ENCODE results near the gene TMEM38B.

TMEM38B gene, protein sequence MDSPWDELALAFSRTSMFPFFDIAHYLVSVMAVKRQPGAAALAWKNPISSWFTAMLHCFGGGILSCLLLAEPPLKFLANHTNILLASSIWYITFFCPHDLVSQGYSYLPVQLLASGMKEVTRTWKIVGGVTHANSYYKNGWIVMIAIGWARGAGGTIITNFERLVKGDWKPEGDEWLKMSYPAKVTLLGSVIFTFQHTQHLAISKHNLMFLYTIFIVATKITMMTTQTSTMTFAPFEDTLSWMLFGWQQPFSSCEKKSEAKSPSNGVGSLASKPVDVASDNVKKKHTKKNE

DNA sequence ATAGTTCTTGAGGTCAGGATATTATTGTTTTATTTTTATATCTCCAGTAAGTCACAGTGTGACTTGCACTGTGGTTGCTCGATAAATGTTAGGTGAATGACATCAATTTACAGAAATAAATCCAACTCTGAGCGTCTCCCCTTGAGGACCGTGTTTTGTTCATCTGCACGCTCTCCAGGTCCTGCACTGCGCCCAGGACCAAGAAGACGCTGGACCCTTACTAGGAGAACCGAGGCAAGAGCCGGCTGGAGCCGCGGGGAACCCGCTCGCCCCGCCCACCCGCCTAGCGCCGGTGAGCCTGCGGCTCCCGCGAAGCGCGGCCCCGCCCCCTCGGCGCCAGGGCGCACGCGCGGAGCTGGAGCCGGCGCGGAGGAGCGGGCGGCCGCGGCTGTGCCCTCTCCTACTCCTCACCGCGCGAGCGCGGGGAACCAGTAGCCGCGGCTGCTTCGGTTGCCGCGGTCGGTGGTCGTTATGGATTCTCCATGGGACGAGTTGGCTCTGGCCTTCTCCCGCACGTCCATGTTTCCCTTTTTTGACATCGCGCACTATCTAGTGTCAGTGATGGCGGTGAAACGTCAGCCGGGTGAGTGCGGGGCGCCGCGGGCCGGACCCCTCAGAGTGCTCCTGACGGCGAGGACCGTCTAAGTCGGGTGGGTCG is at the start of gene TMEM38B:
TSS of gene TMEM38B (plus strand) at position 352 of the 658 bp plus-strand sequence. CDS start at position 472, 120 bp downstream.
- DNase-seq (ENCODE audit: low read depth in 3 of 3) = peak; percentile 45 to 74 (median 62)

DNA sequence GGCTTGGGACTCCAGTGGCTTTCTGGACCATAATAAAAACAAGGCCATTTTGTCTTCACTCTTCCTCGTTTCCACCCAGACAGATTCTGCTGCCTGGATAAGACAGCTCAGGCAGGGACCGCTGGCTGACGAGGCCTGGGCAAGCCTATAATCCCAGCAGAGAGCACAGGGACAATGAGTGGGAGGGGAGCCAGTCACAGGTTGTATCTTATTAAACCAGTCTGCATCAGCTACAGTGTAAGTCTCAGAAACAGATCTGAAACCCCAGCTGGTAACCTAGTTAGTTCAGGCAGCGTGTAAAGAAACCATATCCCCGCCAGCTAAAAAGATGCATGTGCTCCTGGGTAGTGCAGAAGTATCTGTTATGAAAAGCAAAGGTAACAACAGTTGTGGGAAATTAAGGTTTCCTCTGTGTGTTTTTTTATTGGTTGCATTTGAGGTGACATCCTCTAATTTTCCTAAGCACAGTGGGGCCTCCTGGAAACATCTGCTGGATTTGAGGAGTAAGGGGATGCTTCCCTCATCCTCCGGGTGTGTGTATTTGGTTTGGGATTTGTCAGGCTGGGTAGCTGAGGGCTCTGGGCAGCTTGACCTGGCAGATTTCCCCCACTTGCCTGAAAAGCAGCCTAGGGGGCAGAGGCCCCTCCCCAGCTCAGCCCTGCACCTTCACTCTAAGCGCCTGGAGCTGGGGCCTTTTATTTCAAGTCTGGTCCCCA is 47.3 kb upstream of the TMEM38B start:
- no peak for DNase-seq (ENCODE audit: low read depth in 3 of 3)

DNA sequence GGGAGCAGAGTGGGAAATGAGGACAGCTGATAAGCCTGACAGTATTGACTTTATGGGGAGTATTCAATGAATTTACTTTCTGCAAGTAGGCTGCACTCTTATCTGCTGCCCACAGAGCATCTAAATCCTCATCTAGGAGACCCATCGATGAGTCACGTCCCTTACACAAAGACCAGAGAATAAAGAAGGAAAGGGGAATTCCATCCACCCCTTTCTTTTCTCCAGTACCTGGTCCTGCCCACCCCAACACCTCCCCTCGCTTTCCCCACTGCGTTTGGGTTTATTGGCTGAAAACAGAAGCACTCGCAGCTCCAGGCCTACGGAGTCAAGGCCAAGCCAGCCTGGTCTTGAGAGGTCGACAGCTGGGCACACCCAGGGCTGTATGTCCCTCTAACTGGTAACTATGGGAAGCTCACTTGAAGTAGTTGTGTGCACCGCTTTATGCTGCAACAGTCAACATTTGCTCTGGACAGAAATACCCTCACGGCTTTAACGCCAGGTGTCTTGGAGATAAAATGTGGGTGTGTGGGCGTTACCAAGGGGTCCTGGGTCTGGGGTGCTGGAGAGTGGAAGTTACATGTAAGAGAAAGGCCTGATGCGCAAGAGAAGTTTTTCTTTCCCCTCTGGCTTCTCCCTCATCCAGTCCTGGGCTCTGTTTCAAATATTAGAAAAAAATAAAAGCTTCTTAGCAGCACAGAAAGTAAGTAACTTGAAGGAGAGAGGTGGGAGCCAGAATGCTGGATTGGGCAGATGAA is 46.6 kb upstream of the TMEM38B start:
- DNase-seq (ENCODE audit: low read depth in 3 of 3) = no peak

DNA sequence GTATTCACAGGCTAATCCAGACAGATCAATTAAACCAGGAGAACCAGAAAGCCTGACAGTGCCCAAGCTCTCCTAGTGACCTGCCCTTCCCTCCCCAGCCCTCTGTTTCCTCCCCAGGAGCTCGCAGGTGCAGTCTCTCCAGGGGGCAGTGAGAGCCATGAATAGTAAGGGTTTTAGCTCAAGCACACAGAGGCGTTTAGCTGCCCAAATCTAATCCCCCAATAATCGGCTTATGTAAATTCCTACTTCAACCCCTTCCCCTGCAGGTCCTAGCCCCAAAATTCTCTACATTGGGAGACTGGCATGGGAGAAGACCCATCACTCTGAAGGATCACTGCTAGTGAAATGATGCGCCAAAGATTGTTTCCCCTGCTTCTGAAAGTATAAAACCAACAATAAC is 42.5 kb upstream of the TMEM38B start:
- no peak for DNase-seq (ENCODE audit: low read depth in 3 of 3)

DNA sequence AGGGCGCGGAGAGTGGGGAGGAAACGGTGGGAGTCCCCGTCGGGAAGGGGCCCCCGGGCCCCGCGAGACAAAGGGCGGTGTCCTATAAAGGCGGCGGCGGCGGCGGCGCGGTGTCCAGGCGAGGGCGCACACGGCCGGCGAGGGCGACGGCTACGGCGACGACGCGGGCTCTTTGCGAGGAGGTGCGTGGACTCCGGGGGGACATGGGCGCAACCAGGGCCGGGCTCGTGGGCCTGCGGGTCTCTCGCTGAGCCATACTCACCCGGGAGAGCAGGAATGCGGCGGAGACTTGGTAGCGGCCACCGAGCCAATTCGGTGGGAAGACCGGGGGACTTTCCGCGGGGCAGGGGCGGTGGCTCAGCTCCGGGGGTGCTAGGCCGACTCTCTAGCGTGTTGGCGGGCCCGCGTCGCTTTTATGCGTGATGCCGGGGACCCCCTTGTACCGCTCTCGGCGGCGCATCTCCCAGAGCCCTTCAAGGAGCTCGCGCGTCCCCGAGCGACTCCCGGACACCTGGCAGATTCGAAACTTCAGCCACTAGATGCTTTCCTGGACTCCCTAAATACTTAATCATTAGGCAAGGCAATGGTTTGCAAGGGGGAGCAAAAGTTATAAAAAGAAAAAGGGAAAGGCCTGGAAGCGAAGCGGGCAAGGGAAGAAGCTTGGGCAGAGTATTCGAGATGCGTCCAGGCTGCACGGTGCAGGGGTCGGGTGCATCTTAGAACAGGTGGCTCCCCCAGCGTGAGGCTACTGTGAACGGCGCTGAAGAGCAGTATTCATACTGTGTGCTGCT is 38.0 kb upstream of the TMEM38B start:
- DNase-seq (ENCODE audit: low read depth in 3 of 3) = peak in 1 of 3 donors; percentile 8

DNA sequence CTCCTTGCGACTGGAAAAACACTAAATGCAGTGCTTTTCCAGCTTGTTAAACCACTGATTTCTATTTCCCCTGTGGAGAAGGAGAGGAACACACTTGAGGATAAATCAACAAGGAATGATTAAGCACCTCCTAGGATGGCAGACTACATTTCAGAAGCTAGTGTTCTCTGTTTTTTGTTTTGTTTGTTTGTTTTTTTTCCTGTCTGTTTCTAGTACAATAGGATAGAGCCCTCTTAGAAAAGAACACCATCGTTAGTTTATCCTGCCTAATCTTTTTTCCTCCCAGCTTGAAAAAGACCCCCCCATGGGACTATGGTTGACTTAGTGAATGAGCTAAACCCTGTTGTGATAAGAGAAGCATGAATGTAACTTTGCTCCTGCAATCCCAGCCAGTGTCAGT is 36.0 kb upstream of the TMEM38B start:
- DNase-seq (ENCODE audit: low read depth in 3 of 3) = no peak

DNA sequence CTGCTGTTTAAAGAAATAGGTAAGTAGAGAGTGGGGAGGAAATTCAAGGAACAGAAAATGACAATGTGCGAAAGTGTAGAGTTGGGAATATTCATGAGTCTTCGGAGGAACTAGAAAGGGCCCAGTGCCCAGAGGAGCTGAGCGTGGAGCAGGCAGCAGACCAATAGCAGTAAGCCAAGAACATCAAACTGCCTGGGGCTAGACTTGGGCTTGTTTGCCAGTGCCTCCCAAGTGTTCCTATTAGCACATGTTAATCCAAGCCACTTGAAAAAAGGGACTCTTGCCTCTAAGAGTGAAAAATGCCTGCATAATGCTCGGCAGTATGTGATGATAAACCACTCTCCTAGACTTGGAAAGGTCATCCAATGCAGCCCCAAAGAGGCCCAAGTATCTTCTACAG is 33.3 kb upstream of the TMEM38B start:
- no peak for DNase-seq (ENCODE audit: low read depth in 3 of 3)

DNA sequence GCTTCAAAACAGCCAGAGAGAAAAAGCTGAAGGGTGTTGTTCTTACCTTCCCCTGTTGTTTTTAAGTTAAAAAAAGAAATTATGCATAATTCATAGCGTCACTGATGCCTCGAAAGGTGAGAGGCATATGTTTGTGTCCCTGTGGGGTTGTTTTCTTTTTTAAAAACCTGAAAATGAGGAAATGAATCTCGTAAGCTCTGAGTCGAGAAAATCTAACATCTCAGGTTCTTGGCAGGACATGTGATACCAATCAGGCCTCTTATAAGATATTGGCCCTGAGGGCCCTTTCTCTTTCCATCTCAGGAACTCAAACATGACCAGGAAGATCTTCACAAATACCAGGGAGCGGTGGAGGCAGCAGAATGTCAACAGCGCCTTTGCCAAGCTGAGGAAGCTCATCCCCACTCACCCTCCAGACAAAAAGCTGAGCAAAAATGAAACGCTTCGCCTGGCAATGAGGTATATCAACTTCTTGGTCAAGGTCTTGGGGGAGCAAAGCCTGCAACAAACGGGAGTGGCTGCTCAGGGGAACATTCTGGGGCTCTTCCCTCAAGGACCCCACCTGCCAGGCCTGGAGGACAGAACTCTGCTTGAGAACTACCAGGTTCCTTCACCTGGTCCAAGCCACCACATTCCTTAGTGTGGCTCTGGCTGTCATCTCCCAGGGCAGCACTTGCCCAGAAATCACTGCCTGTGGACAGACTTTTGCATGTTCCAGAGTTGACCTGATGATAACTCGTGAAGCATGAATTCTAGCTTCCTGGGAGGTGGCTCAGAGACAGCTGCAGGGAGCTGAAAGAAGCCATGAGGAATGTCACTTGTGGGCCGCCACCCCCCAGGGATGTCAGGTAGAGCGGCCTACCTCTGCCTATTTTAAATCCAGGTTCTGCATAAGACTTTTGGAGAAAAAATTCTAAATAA is 31.9 kb upstream of the TMEM38B start, which contains the start of gene TAL2:
TSS of gene TAL2 (plus strand) at position 274 of the 921 bp plus-strand sequence. CDS start at position 314, 40 bp downstream.
- no peak for DNase-seq (ENCODE audit: low read depth in 3 of 3)

DNA sequence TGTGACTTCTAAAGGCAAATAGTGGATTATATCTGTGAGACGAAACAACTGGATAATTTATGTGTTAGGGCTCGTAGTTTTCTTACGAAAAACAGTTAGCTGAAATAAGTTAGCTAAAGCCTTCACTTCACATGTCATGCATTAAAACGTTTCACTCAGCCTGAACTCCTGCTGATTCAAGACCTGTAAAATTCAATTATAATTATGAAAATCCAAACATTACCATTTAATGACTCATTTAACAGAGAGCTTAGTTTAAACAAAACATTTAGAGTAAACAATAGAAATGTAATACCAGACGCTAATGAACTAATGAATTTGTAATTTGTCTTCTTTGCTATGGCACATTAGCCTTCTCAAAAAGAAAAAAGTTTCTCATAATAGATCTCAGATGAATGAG is 30.4 kb upstream of the TMEM38B start:
- DNase-seq (ENCODE audit: low read depth in 3 of 3) = no peak

DNA sequence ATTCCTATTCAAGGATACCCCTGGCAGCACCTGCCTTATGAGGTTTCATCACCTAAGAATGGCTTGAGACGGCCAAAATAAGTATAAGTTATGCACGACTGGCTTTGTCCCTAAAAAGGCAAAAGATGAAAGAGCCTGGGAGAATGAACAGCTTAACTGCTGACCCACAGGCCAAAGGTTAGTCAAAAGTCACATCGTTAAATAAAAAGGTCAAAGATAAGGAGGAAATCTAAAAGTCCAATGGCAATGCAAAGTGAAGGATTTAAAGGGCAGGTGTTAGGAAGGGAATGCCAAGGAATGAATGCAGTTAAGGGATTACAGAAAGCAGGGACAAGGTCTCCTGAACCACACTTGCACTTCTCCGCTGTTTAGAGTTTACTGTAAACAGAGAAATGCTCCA is 26.5 kb upstream of the TMEM38B start:
- no peak for DNase-seq (ENCODE audit: low read depth in 3 of 3)

DNA sequence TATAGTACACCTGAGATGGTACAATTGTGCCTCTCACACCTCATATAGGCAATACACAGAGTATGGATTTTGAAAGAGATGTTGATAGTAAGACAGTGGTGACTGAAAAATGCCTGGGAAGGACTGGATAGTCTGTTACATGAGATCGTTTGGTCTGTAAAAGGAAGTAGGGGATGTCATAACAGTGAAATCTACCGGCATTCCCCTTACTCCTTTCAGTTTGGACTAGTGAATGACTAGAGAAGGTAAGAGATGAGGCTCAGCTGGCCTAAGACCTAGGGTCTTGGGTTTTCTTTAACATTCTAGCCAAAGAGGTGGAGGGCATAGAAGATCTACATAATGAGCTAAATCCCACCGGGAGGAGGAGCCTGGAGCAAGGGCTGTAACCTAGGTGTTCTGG is 24.0 kb upstream of the TMEM38B start:
- DNase-seq (ENCODE audit: low read depth in 3 of 3) = no peak

DNA sequence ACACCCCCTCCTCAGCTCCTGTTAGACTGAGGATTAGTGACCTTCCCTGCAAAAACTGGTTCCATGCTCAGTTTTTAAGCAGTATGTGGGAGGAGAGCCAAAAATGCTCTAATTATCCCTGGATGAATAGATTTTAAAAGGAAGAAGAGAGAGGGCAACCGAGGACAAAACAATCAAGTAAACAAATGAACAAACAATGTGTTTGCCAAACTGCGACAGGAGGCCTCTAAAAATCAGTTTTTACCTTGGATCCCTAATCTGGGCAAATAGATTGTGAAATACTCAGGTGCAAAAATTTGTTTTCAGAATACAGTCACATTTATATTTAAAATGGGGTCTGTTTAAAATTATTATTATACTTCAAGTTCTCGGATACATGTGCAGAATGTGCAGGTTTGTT is 23.6 kb upstream of the TMEM38B start:
- DNase-seq (ENCODE audit: low read depth in 3 of 3) = no peak

DNA sequence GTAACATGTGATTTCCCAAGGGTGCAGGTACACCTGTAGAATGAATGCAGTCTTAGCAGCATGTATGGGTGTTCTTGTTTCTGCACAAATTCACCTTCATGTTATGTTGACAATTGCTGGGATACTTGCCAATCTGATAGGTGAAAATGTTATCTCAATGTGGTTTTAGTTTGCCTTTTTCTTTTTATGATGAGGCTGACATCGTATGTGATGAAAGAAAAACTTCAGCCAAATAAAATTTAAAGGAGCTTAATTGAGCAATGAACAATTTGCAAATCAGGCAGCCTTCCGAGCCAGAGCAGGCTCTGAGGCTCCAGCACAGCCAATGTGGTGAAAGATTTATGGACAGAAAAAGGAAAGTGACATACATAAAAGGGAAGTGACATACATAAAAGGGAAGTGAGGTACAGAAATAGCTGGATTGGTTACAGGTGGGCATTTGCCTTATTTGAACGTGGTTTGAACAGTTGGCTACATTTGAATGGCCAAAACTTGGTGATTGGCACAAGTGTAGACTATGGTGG is 21.6 kb upstream of the TMEM38B start:
- no peak for DNase-seq (ENCODE audit: low read depth in 3 of 3)

DNA sequence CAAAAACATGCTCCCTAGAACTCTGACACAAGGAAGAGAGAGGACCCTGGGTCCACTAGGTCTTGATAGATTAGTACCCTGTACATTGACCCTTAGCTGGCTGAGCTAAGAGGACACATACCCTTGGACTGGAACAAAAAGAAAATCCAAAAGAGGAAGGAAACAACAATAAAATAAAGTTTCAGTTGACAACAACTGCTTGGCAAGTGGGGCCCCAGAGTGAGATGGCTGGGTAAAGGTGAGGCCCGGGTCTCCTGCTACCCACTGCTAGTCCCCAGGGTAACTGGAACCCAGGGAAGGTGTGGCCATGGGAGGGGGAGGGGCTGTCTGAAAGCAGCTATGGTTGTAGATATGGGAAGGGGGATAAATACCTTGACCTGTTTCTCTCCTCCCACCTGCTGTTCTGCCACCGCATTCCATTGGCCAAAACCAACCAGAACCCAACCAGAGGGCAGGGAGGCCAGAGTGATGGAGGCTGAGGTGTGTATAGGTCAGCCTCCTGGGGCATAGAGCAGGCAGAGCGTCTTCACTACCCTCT is 20.4 kb upstream of the TMEM38B start:
- no peak for DNase-seq (ENCODE audit: low read depth in 3 of 3)

DNA sequence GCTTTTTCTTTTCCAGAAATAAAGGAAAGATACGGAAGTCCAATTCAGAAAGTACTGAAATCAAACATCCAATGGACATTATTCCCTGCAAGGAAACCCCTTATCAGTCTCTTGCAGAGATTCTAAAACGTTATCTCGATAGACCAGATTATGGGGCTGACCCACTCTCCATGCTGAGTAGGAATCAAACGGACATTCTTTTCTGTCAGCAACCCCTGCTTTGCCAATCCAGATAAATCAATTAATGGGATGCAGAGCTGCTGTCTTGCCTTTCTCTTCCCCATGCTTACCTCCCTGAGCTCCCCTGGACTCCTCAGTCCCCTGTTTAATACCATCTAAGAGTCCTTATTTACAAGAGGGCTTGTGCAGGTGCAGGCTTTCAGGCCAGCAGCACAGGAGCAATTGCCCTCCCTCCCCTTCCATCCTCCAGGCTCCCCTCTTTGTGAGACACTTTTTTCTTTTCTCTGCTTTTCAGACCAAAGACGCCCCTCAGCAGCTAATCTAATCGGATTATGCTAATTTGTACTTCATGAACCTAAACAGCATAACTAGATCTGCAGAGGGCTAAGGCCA is 17.9 kb upstream of the TMEM38B start:
- DNase-seq (ENCODE audit: low read depth in 3 of 3) = no peak

DNA sequence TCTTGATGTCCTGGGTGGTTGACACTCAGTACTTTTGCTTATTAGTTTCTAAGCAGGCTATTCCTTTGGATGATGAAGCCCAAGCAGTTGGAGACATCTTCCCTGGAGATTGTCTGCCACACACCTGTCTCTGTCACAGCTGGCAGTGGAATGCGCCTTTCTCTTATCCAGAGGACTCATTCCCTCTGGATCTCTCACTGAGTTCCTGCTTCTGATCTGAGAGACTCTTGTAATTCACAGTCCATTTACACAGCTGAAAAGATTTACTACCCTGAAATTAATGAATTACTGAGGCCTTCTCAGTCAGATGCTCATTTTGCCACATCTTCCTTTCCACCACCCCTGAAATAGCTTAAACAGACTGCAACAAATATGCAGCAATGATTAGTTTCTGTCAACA is 16.2 kb upstream of the TMEM38B start:
- no peak for DNase-seq (ENCODE audit: low read depth in 3 of 3)

DNA sequence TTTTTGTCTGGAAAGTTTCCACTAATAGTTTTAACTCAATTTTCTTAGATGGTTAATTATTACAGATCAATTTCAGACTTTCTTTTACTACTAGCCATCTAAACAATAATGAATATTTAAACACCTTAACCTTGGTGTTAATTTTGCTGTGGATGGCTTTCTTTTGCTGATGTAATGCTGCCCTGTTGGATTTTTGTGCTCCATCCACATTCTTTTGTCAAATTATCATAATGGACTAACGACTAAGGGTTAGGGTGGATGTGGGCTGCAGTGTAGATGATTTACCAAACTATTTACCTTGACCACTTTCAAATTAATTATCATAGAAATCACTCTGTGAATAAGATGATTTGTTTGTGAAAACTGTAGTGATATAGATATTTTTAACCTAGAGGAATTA is 15.6 kb upstream of the TMEM38B start:
- no peak for DNase-seq (ENCODE audit: low read depth in 3 of 3)

DNA sequence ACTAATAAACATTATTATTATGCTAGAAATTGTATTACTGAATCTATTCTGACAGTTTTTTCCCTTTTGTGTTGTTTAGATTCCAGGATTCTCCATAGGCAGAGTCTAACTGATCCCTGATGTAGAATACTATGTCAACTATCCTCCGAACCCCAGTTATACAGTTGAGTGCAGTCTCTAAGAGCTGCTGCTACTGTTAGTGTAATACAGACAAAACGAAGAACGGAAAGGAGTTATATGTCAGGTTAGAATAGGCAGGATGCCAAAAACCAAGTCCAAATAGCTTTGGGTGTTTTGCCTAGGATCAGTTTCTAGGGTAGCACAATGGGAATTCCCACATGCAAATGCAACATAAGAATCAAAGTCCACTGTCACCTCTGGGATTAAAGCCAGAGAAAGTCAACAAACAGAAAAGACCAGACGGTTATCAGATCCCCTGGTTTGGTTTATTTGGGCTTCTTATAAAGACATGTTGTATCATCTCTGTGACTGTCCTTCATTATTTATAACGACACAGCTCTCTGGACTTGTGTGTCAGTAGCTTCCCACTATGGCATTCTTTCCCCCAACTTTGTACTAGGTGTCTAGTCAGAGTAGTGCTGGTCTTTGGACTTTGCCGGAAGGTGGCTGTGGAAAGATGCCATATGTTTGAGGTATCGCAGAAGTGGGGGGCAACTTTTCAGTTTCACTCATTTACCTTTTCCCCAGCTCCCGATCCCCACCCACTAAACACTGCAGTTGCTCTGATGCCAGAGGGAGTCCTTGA is 14.9 kb upstream of the TMEM38B start:
- DNase-seq (ENCODE audit: low read depth in 3 of 3) = no peak

DNA sequence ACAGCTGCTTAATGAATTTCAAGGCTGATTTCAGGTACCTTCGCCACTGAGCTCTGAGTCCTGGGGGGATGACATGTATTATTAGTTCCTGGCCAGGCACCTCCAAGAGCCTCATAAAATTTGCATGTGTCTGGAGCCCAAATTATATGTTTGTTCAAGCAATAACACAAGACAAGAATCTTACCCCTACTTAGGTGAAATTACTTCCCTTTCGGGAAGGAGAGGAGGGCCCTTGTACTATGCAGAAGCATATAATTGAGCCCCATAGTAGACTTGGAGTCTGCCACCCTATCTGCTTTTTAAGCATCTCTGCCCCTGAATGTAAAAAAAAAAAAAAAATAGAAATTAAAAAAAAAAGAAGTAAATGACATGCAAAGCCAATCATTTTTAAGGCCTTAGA is 13.0 kb upstream of the TMEM38B start:
- DNase-seq (ENCODE audit: low read depth in 3 of 3) = no peak
